Stimulated activated memory B cell treated with anti-CD40 and anti-IgM and Interleukin-4, amounts not matched to agents 10 μg/mL and 1 μg/mL and 100 μg/mL, for 72 hours (primary cell): ENCODE measurements around the gene CCDC57.

ENCODE experiments used
- ATAC-seq: fragments of 150-1000 bp; cut with Tn5 transposase; 2 replicates; pipeline ENCODE4 v1.10.0; 2021
- H3K27ac Mint-ChIP-seq: one replicate; pipeline ENCODE4 v1.8.0; 2022; ENCODE audit warnings: mild to moderate bottlenecking, mixed read lengths
- H3K27me3 Mint-ChIP-seq: one replicate; pipeline ENCODE4 v1.8.0; 2022; ENCODE audit warnings: mixed read lengths
- H3K36me3 Mint-ChIP-seq: one replicate; pipeline ENCODE4 v1.8.0; 2022; ENCODE audit warnings: mixed read lengths
- H3K4me1 Mint-ChIP-seq: one replicate; pipeline ENCODE4 v1.8.0; 2022; ENCODE audit warnings: mixed read lengths
- H3K4me3 Mint-ChIP-seq: one replicate; pipeline ENCODE4 v1.8.0; 2022; ENCODE audit warnings: mild to moderate bottlenecking, moderate library complexity, mixed read lengths
- H3K9me3 Mint-ChIP-seq: one replicate; pipeline ENCODE4 v1.8.0; 2022; ENCODE audit warnings: mixed read lengths

Gene CCDC57

GRCh38 chr17:82105882-82106687, 106.6 kb downstream of the CCDC57 start:
- Mint-ChIP-seq H3K9me3 (no peaks in the 10 kb centered on the region), H3K36me3 (no peaks in the 10 kb centered on the region), H3K4me3 (peak overlapping the region; percentile 94), H3K27ac (peak overlapping the region; percentile 97), H3K4me1 (peaks cover 26% of the 10 kb centered on the region), H3K27me3 (no peaks in the 10 kb centered on the region)
- ATAC-seq, result peak; percentile 92

- Mint-ChIP-seq H3K36me3 (no peaks in the 10 kb centered on the region), H3K27ac (peak overlapping the region; percentile 97), H3K4me1 (peaks cover 27% of the 10 kb centered on the region), H3K9me3 (no peaks in the 10 kb centered on the region), H3K27me3 (no peaks in the 10 kb centered on the region), H3K4me3 (peak overlapping the region; percentile 94)
- ATAC-seq, result no peak
These were observed 107.2 kb downstream of the CCDC57 start for GRCh38 chr17:82105417-82105881.

GRCh38 chr17:82104797-82105416, 107.7 kb downstream of the CCDC57 start:
- Mint-ChIP-seq H3K4me3 (peak overlapping the region; percentile 41), H3K4me1 (peaks cover 33% of the 10 kb centered on the region), H3K27ac (peak overlapping the region; percentile 97), H3K27me3 (no peaks in the 10 kb centered on the region), H3K36me3 (no peaks in the 10 kb centered on the region), H3K9me3 (no peaks in the 10 kb centered on the region)
- ATAC-seq, result no peak

GRCh38 chr17:82103553-82104451, 108.8 kb downstream of the CCDC57 start:
- Mint-ChIP-seq H3K27me3 (no peaks in the 10 kb centered on the region), H3K27ac (peak overlapping the region; percentile 10), H3K4me1 (peaks cover 41% of the 10 kb centered on the region), H3K36me3 (no peaks in the 10 kb centered on the region), H3K9me3 (no peaks in the 10 kb centered on the region), H3K4me3 (no peak overlapping the region)
- ATAC-seq, result no peak

GRCh38 chr17:82101767-82102679, 110.6 kb downstream of the CCDC57 start:
- no peak overlapping the region for H3K27ac Mint-ChIP-seq
- no peaks in the 10 kb centered on the region for H3K27me3 Mint-ChIP-seq
- H3K36me3 Mint-ChIP-seq, result no peaks in the 10 kb centered on the region
- no peaks in the 10 kb centered on the region for H3K9me3 Mint-ChIP-seq
- peaks cover 36% of the 10 kb centered on the region for H3K4me1 Mint-ChIP-seq
- no peak overlapping the region for H3K4me3 Mint-ChIP-seq
- no peak for ATAC-seq

GRCh38 chr17:82101301-82101715, 111.3 kb downstream of the CCDC57 start:
- H3K4me1 Mint-ChIP-seq, result peaks cover 37% of the 10 kb centered on the region
- H3K27ac Mint-ChIP-seq, result no peak overlapping the region
- no peak overlapping the region for H3K4me3 Mint-ChIP-seq
- H3K9me3 Mint-ChIP-seq, result no peaks in the 10 kb centered on the region
- H3K36me3 Mint-ChIP-seq, result no peaks in the 10 kb centered on the region
- H3K27me3 Mint-ChIP-seq, result no peaks in the 10 kb centered on the region
- no peak for ATAC-seq

- no peaks in the 10 kb centered on the region for H3K9me3 Mint-ChIP-seq
- no peak overlapping the region for H3K27ac Mint-ChIP-seq
- no peak for ATAC-seq
- H3K36me3 Mint-ChIP-seq, result no peaks in the 10 kb centered on the region
- no peaks in the 10 kb centered on the region for H3K27me3 Mint-ChIP-seq
- H3K4me3 Mint-ChIP-seq, result peak overlapping the region; percentile 90
- peaks cover 37% of the 10 kb centered on the region for H3K4me1 Mint-ChIP-seq
These were observed 111.9 kb downstream of the CCDC57 start for GRCh38 chr17:82100502-82101298.

GRCh38 chr17:82098939-82099763, 113.5 kb downstream of the CCDC57 start:
- peaks cover 28% of the 10 kb centered on the region for H3K4me1 Mint-ChIP-seq
- H3K27me3 Mint-ChIP-seq, result no peaks in the 10 kb centered on the region
- peak overlapping the region; percentile 94 for H3K27ac Mint-ChIP-seq
- peak overlapping the region; percentile 90 for H3K4me3 Mint-ChIP-seq
- H3K36me3 Mint-ChIP-seq, result no peaks in the 10 kb centered on the region
- H3K9me3 Mint-ChIP-seq, result no peaks in the 10 kb centered on the region
- peak; percentile 13 for ATAC-seq

GRCh38 chr17:82098169-82098938, 114.3 kb downstream of the CCDC57 start, which contains the start of gene FASN:
FASN (minus strand) TSS chr17:82098236; CDS start chr17:82096445, 1,791 bp downstream.
- H3K27me3 Mint-ChIP-seq, result no peaks in the 10 kb centered on the region
- peak; percentile 90 for ATAC-seq
- peak within 1 kb of the TSS; percentile 94 for H3K27ac Mint-ChIP-seq
- H3K4me3 Mint-ChIP-seq, result peak within 1 kb of the TSS; percentile 90
- H3K9me3 Mint-ChIP-seq, result no peaks in the 10 kb centered on the region
- peaks cover 28% of the 10 kb centered on the region for H3K4me1 Mint-ChIP-seq
- H3K36me3 Mint-ChIP-seq, result peaks cover 3% of the 10 kb centered on the region

GRCh38 chr17:82097919-82098168, 114.8 kb downstream of the CCDC57 start:
- H3K27me3 Mint-ChIP-seq, result no peaks in the 10 kb centered on the region
- H3K36me3 Mint-ChIP-seq, result peaks cover 5% of the 10 kb centered on the region
- peak overlapping the region; percentile 63 for H3K27ac Mint-ChIP-seq
- peak overlapping the region; percentile 83 for H3K4me3 Mint-ChIP-seq
- H3K9me3 Mint-ChIP-seq, result no peaks in the 10 kb centered on the region
- peaks cover 28% of the 10 kb centered on the region for H3K4me1 Mint-ChIP-seq
- ATAC-seq, result peak; percentile 46

- Mint-ChIP-seq H3K27me3 (no peaks in the 10 kb centered on the region), H3K27ac (peak overlapping the region; percentile 63), H3K36me3 (peaks cover 5% of the 10 kb centered on the region), H3K9me3 (no peaks in the 10 kb centered on the region), H3K4me3 (peak overlapping the region; percentile 83), H3K4me1 (peaks cover 28% of the 10 kb centered on the region)
- peak; percentile 0 for ATAC-seq
These were observed 115.3 kb downstream of the CCDC57 start for GRCh38 chr17:82097184-82097918.

- H3K4me1 Mint-ChIP-seq, result peaks cover 28% of the 10 kb centered on the region
- peak overlapping the region; percentile 77 for H3K4me3 Mint-ChIP-seq
- ATAC-seq, result no peak
- H3K27me3 Mint-ChIP-seq, result no peaks in the 10 kb centered on the region
- no peaks in the 10 kb centered on the region for H3K9me3 Mint-ChIP-seq
- H3K36me3 Mint-ChIP-seq, result peaks cover 11% of the 10 kb centered on the region
- no peak overlapping the region for H3K27ac Mint-ChIP-seq
These were observed 115.9 kb downstream of the CCDC57 start for GRCh38 chr17:82096709-82097183.
